ENCODE data around the gene UBAC1. TPM values are rescaled to one million over a fixed set of nuclear protein-coding genes. Genes with fewer than 3 reads are reported as not detected.

UBAC1 gene
- total RNA-seq, 1 experiment from 2014 or later, result 54.8 TPM

GRCh38 chr9:135921749-135922310 is 39.3 kb downstream of the UBAC1 start:
- no peaks in the 10 kb centered on the region for H3K79me2 ChIP-seq (ENCODE audit: insufficient read depth, low read length)
- no peaks in the 10 kb centered on the region for H4K20me1 ChIP-seq (ENCODE audit: insufficient read depth)
- BruUV-seq (replicated peaks), result no TSS peak
- no peak overlapping the region for H3K4me2 ChIP-seq (ENCODE audit: low read length)
- TF ChIP-seq TCF7L2 (IDR thresholded peaks at IDR 0.05; ENCODE audit: borderline replicate concordance, extremely low read depth, insufficient read depth, insufficient read length), result no peak
- no peak for TF ChIP-seq YY1 (IDR thresholded peaks at IDR 0.05; ENCODE audit: extremely low read depth, insufficient replicate concordance, low read depth, low read length)
- no peak for TF ChIP-seq EZH2 (IDR thresholded peaks at IDR 0.05)
- TF ChIP-seq ELF1 (IDR thresholded peaks at IDR 0.05; ENCODE audit: borderline replicate concordance, low read depth), result no peak
- no peak for TF ChIP-seq FOSL1 (IDR thresholded peaks at IDR 0.05; ENCODE audit: low read depth)
- TF ChIP-seq REST (IDR thresholded peaks at IDR 0.05; ENCODE audit: low read depth), result no peak
- TF ChIP-seq POLR2AphosphoS5 (IDR thresholded peaks at IDR 0.05; ENCODE audit: low read depth, low read length), result no peak
- TF ChIP-seq RAD21 (IDR thresholded peaks at IDR 0.05; ENCODE audit: low read depth), result no peak
- no peak for TF ChIP-seq MAX (IDR thresholded peaks at IDR 0.05)
- no peak for TF ChIP-seq SP1 (IDR thresholded peaks at IDR 0.05; ENCODE audit: low read depth)
- no peak for TF ChIP-seq CEBPB (IDR thresholded peaks at IDR 0.05; ENCODE audit: low read depth)
- TF ChIP-seq SIN3A (IDR thresholded peaks at IDR 0.05; ENCODE audit: low read depth), result no peak
- no peak for TF ChIP-seq SRF (IDR thresholded peaks at IDR 0.05; ENCODE audit: low read depth)
- TF ChIP-seq ZNF274 (IDR thresholded peaks at IDR 0.05; ENCODE audit: low read depth, low read length), result no peak
- TF ChIP-seq EGR1 (IDR thresholded peaks at IDR 0.05; ENCODE audit: low read depth), result no peak
- peaks cover 0 to 3% of the 10 kb centered on the region in 2 experiments; a peak in 1 of 4 replicates for H3K36me3 ChIP-seq (ENCODE audit: control insufficient read depth in 1 of 2, insufficient read depth in 2 of 2, low read length in 2 of 2)
- H3K4me1 ChIP-seq (ENCODE audit: control insufficient read depth in 1 of 2, insufficient read depth in 2 of 2, low read length in 2 of 2), result peaks cover 11 to 17% of the 10 kb centered on the region in 2 experiments
- H3K9me2 ChIP-seq (ENCODE audit: insufficient read depth), result no peaks in the 10 kb centered on the region
- H3K27me3 ChIP-seq (ENCODE audit: insufficient read depth, low read length), result no peaks in the 10 kb centered on the region
- DNase-seq (ENCODE audit: low read depth, low spot score) (no peak), ATAC-seq (no peak)
- H3K9ac ChIP-seq (ENCODE audit: low read length), result no peak overlapping the region
- no peak overlapping the region for H3K27ac ChIP-seq (ENCODE audit: low read depth, low read length)
- ChIA-PET POLR2A (no interaction called here), CTCF (no interaction called here), RAD21 (ENCODE audit: low non-redundant PET in 1 of 2, low total read pairs in 2 of 2, uncharacterized antibody in 2 of 2, unreplicated experiment in 2 of 2) (no interaction called here)
- peaks cover 0 to 3% of the 10 kb centered on the region in 2 experiments; a peak in 1 of 4 replicates for H3K9me3 ChIP-seq (ENCODE audit: control insufficient read depth in 1 of 2, insufficient read depth in 1 of 2, low read depth in 1 of 2, low read length in 2 of 2)
- intact Hi-C loops (cut with micrococcal nuclease), result no loop called here
- no peak overlapping the region for H2AFZ ChIP-seq (ENCODE audit: low read depth, low read length, poor library complexity, severe bottlenecking)
- no peak overlapping the region for H3K4me3 ChIP-seq (replicated peaks in 1 of 2; ENCODE audit: low read depth in 1 of 2, low read length in 2 of 2)
